Gastroesophageal sphincter (tissue), 4 donors: ENCODE results near the gene TAS2R14. TPM values are rescaled to one million over a fixed set of nuclear protein-coding genes. Genes with fewer than 3 reads are reported as not detected.

Experiments used
- ATAC-seq: fragments of 150-250 bp; one replicate; pipeline ENCODE4 v1.9.1; 2016; ENCODE audit warnings: mild to moderate bottlenecking, moderate library complexity
- H3K27ac ChIP-seq, 4 donors: fragments of 200-600 bp; sonication (generic) in 3 of 4; 1 replicate in 3 of 4; 2 replicates in 1 of 4; pipeline ENCODE4 v1.5.1; 2016 to 2019
- H3K27me3 ChIP-seq: fragments of 200-600 bp; sonication (generic); one replicate; pipeline ENCODE4 v1.5.1; 2019
- H3K36me3 ChIP-seq, 2 donors: fragments of 200-600 bp; sonication (generic); one replicate each; pipeline ENCODE4 v1.5.1; 2019; ENCODE audit warnings: control low read depth in 1 of 2
- H3K4me1 ChIP-seq, 3 donors: fragments of 200-600 bp; sonication (generic); 1 replicate in 2 of 3; 2 replicates in 1 of 3; pipeline ENCODE4 v1.5.1; 2016 to 2019; ENCODE audit warnings: control low read depth in 2 of 3
- H3K4me3 ChIP-seq, 2 donors: fragments of 200-600 bp; sonication (generic); one replicate each; pipeline ENCODE4 v1.5.1; 2019; ENCODE audit warnings: mild to moderate bottlenecking in 1 of 2, moderate library complexity in 1 of 2
- H3K9me3 ChIP-seq, 3 donors: fragments of 200-600 bp; sonication (generic); one replicate each; pipeline ENCODE4 v1.5.1; 2017 to 2019; ENCODE audit warnings: control low read depth in 2 of 3
- EP300 ChIP-seq: sonication (generic); formaldehyde crosslinking; IDR thresholded peaks from one replicate; pipeline ENCODE4 v1.6.1; 2017; ENCODE audit warnings: antibody characterized with exemption, mild to moderate bottlenecking
- POLR2A ChIP-seq, 2 donors: fragments of 450-650 bp; IDR thresholded peaks; one replicate each; pipeline ENCODE4 v1.6.1; 2017; ENCODE audit warnings: antibody characterized with exemption in 2 of 2, mild to moderate bottlenecking in 2 of 2, moderate library complexity in 1 of 2
- POLR2AphosphoS5 ChIP-seq: sonication (generic); formaldehyde crosslinking; IDR thresholded peaks from one replicate; pipeline ENCODE4 v1.6.1; 2017; ENCODE audit warnings: antibody characterized with exemption
- WGBS, 2 donors: methylation state at CpG; one replicate each; pipeline ENCODE4 v1.1.5; 2018; ENCODE audit warnings: low coverage in 1 of 2; 5-methylcytosine and 5-hydroxymethylcytosine counted together
- total RNA-seq, 4 donors: library from RNA; depleted of rRNA; stranded (reverse); fragments of >200 nt; gene quantifications; one replicate each; pipeline ENCODE4 v1.1.0, GENCODE V29; 2016
- TF ChIP-seq, protein P1 (sequence below), 4 experiments: fragments of 200-600 bp in 2 of 4; fragments of 450-650 bp in 2 of 4; sonication (generic) in 1 of 4; IDR thresholded peaks; one replicate each; pipeline ENCODE4 v1.5.1; 2017 to 2019; ENCODE audit warnings: antibody characterized with exemption in 4 of 4, mild to moderate bottlenecking in 2 of 4, moderate library complexity in 2 of 4

TAS2R14 gene, protein sequence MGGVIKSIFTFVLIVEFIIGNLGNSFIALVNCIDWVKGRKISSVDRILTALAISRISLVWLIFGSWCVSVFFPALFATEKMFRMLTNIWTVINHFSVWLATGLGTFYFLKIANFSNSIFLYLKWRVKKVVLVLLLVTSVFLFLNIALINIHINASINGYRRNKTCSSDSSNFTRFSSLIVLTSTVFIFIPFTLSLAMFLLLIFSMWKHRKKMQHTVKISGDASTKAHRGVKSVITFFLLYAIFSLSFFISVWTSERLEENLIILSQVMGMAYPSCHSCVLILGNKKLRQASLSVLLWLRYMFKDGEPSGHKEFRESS
- 1 to 10 TPM; 1.2 to 7.6 (median 3.9) TPM for total RNA-seq

DNA sequence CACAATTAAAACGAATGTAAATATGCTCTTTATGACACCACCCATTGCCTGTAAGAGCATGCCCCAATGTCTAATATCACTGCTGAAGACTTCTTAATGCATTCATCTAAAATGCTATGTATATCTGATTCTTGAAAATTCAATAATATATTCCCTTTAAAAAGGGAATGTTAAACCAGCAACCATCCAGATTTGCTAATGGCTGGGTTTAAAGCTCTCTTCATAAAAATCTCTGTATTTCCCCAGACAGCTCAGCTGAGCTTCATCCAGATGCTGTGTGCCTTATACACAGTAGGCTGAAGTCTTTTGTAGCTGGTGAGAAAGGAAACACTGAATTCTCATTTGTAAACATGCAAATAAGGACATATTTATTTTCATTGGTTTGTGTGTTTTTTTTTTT is at the start of gene TAS2R14:
Gene TAS2R14, minus strand, starts transcription at position 101 of the 400 bp plus-strand sequence. Its CDS starts 56 bp downstream, at position 45.
- no peak within 1 kb of the TSS for H3K27ac ChIP-seq
- 72 to 100% methylated on average over 1 of the region's 1 CpG for WGBS, 2 donors
- H3K27me3 ChIP-seq, result no peaks in the 10 kb centered on the region
- no peak within 1 kb of the TSS for H3K4me3 ChIP-seq
- no peaks in the 10 kb centered on the region for H3K4me1 ChIP-seq
- TF ChIP-seq POLR2A (IDR thresholded peaks at IDR 0.05), result no peak
- TF ChIP-seq POLR2AphosphoS5, result no peak
- TF ChIP-seq, protein P1, sequence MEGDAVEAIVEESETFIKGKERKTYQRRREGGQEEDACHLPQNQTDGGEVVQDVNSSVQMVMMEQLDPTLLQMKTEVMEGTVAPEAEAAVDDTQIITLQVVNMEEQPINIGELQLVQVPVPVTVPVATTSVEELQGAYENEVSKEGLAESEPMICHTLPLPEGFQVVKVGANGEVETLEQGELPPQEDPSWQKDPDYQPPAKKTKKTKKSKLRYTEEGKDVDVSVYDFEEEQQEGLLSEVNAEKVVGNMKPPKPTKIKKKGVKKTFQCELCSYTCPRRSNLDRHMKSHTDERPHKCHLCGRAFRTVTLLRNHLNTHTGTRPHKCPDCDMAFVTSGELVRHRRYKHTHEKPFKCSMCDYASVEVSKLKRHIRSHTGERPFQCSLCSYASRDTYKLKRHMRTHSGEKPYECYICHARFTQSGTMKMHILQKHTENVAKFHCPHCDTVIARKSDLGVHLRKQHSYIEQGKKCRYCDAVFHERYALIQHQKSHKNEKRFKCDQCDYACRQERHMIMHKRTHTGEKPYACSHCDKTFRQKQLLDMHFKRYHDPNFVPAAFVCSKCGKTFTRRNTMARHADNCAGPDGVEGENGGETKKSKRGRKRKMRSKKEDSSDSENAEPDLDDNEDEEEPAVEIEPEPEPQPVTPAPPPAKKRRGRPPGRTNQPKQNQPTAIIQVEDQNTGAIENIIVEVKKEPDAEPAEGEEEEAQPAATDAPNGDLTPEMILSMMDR (IDR thresholded peaks at IDR 0.05), result no peak
- no peak for TF ChIP-seq EP300
- no peak for ATAC-seq
- no peaks in the 10 kb centered on the region for H3K36me3 ChIP-seq
- no peaks in the 10 kb centered on the region for H3K9me3 ChIP-seq

GRCh38 chr12:10986812-10987211 is 47.7 kb upstream of the TAS2R14 start, which contains the start of gene TAS2R50:
Gene TAS2R50 (minus strand): TSS chr12:10986912. CDS start chr12:10986860, 52 bp downstream.
- Histone ChIP-seq H3K27ac (no peak within 1 kb of the TSS), H3K36me3 (no peaks in the 10 kb centered on the region), H3K4me1 (no peaks in the 10 kb centered on the region), H3K9me3 (peaks cover 0 to 5% (median 0%) of the 10 kb centered on the region in 3 donors), H3K27me3 (no peaks in the 10 kb centered on the region), H3K4me3 (no peak within 1 kb of the TSS)
- WGBS, 2 donors, result 38 to 45% methylated on average over 2 of the region's 2 CpGs
- no peak for ATAC-seq
- TF ChIP-seq, protein P1 (IDR thresholded peaks at IDR 0.05), result no peak
- TF ChIP-seq POLR2AphosphoS5, result no peak
- no peak for TF ChIP-seq POLR2A (IDR thresholded peaks at IDR 0.05)
- no peak for TF ChIP-seq EP300

- Histone ChIP-seq H3K27me3 (no peaks in the 10 kb centered on the region), H3K4me1 (no peaks in the 10 kb centered on the region), H3K9me3 (no peaks in the 10 kb centered on the region), H3K4me3 (no peak overlapping the region), H3K27ac (no peak overlapping the region), H3K36me3 (no peaks in the 10 kb centered on the region)
- no peak for TF ChIP-seq POLR2A (IDR thresholded peaks at IDR 0.05)
- TF ChIP-seq EP300, result no peak
- TF ChIP-seq, protein P1 (IDR thresholded peaks at IDR 0.05), result no peak
- no peak for TF ChIP-seq POLR2AphosphoS5
- no peak for ATAC-seq
- WGBS, 2 donors, result 74 to 92% methylated on average over 5 of the region's 5 CpGs
Observed at GRCh38 chr12:10982244-10982643, 43.2 kb upstream of the TAS2R14 start.

DNA sequence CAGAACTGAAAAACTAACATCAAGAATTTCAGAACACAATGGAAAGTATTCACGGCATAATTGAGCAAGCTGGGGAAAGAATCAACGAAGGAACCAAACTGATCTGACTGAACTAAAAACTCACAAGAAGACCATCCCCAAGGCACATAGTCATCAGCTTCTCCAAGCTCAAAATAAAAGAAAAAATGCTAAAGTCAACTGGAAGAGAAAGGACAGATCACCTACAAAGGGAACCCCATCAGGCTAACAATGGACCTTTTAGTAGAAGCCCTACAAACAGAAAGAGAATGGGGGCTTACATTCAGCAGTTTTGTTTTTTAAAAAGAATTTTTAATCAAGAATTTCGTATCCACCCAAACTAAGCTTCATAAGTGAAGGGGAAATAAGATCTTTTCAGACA is 35.9 kb upstream of the TAS2R14 start:
- Histone ChIP-seq H3K27me3 (no peaks in the 10 kb centered on the region), H3K9me3 (no peaks in the 10 kb centered on the region), H3K27ac (no peak overlapping the region), H3K36me3 (no peaks in the 10 kb centered on the region), H3K4me3 (no peak overlapping the region), H3K4me1 (no peaks in the 10 kb centered on the region)
- no peak for ATAC-seq
- 77 to 79% methylated on average over 3 of the region's 3 CpGs for WGBS, 2 donors
- TF ChIP-seq EP300 (no peak), POLR2AphosphoS5 (no peak), POLR2A (IDR thresholded peaks at IDR 0.05) (no peak)
- TF ChIP-seq, protein P1 (IDR thresholded peaks at IDR 0.05), result no peak
